AG09319 (cell line): ENCODE measurements around the gene VPS13C.

Source experiments
- DNase-seq: peaks from one replicate; pipeline ENCODE4 v3.0.0-alpha.2; 2010; ENCODE audit warnings: low read depth; ENCODE audit errors: extremely low read depth
- CTCF ChIP-seq: IDR thresholded peaks from 2 replicates; pipeline ENCODE4 v1.5.1; 2011; ENCODE audit warnings: low read depth, mild to moderate bottlenecking, inconsistent platforms, low read length, moderate library complexity

Gene VPS13C

GRCh38 chr15:61840090-61840489, 220.2 kb downstream of the VPS13C start:
- no peak for TF ChIP-seq CTCF
- DNase-seq = no peak

- DNase-seq = no peak
- TF ChIP-seq CTCF = no peak
Measured at GRCh38 chr15:61839546-61839945, 220.7 kb downstream of the VPS13C start.

DNA sequence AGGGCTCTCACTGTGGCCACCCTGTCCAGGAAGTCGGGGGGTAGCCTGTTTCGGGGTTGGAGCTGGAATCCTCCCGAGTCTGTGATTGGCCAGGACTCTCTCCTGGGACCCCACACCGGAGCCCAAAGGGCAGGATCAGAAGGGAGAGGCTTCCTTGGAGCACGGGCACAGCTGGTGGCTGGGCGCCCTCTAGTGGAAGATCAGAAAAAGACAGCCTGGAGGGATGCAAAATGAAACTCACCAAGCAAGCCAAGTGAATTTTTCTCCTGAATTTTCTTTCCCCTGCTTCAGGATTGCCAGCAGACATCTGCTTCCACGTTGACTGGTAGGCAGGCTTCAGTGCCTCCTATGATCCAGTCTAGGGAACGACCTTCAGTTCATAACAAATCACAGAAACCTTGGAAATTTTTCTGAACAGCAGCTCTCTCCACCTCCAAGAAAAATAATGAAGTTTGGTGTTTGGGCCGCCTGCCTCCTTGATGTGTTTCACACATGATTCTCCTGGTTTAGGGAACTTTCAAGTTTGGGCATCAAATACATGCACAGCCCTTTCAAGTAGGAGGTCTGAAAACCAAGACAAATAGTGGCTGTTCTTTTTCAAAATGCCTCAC, 224.6 kb downstream of the VPS13C start:
- peak; percentile 97 for TF ChIP-seq CTCF
- peak; percentile 8 for DNase-seq

- TF ChIP-seq CTCF = no peak
- DNase-seq = no peak
Measured at GRCh38 chr15:61835029-61835428, 225.2 kb downstream of the VPS13C start.

DNA sequence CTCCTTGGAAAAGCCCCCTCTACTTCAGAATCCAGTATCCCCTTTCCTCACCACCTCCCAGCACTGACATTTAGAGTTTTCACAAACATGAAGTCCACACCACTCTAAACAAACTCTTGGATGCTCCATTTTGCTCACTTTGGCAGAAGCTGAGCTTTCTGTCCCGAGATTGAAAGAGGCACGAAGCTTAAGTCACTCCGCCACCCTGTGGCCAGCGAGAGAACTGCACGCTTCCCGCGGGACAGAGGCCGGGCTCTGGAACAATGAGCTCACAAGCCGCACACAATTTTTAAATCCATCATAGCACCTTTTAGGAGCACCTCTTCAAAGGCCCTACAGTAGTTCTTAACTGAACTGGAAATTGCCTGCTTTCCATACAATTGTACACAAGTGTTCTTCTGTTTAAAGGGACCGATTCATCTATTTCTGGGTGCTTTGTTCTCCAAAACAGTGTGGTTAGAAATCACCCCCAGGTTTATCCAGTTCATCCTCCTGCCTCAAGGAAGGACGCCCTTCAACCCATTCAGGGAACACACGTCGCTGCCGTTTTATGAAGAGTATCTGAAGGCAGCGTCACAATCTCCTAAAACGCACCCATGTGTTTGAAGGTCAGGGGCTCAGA, 226.1 kb downstream of the VPS13C start:
- DNase-seq = peak; percentile 23
- peak; percentile 98 for TF ChIP-seq CTCF

- no peak for DNase-seq
- no peak for TF ChIP-seq CTCF
Measured at GRCh38 chr15:61832223-61832622, 228.0 kb downstream of the VPS13C start.

- DNase-seq = no peak
- TF ChIP-seq CTCF = no peak
Measured at GRCh38 chr15:61831505-61831921, 228.7 kb downstream of the VPS13C start.
